ENCODE results near the gene TMX2.
"Not testable (repeated sequence)": the region's sequence is repeated elsewhere in the genome, so short reads cannot be mapped to it uniquely, and the experiment has no call there.

Gene TMX2

GRCh38 chr11:57713835-57714234, 1.4 kb downstream of the TMX2 start:
- Histone ChIP-seq H4K12ac (ENCODE audit: low read depth, low read length) (no peak overlapping the region), H3K4me2 (ENCODE audit: low read length) (peak overlapping the region; percentile 63), H3K79me2 (ENCODE audit: control insufficient read depth, insufficient read depth, low read length, poor library complexity) (peaks cover 11% of the 10 kb centered on the region), H2BK120ac (ENCODE audit: insufficient read depth, low read length, poor library complexity) (no peak overlapping the region), H3K27me3 (ENCODE audit: insufficient read depth, low read length) (no peaks in the 10 kb centered on the region), H4K91ac (ENCODE audit: low read depth, low read length) (no peak overlapping the region), H3K27ac (ENCODE audit: low read depth, low read length) (no peak overlapping the region), H3K4ac (ENCODE audit: low read depth, low read length) (peak overlapping the region; percentile 76), H3K9ac (ENCODE audit: low read length) (no peak overlapping the region), H3K4me1 (ENCODE audit: control insufficient read depth in 1 of 2, insufficient read depth in 2 of 2, low read length in 2 of 2) (peaks cover 0 to 8% of the 10 kb centered on the region in 2 experiments), H4K8ac (ENCODE audit: low read depth, low read length) (no peak overlapping the region), H3K14ac (ENCODE audit: low read length) (no peak overlapping the region), H2BK5ac (ENCODE audit: low read depth, low read length, poor library complexity) (no peak overlapping the region), H2BK12ac (ENCODE audit: low read length) (no peak overlapping the region), H2AFZ (ENCODE audit: insufficient read depth, low read length, poor library complexity) (no peak overlapping the region), H3K23ac (ENCODE audit: low read length) (no peak overlapping the region), H3K36me3 (ENCODE audit: control insufficient read depth in 1 of 2, insufficient read depth in 2 of 2, low read length in 2 of 2) (peaks cover 5 to 6% of the 10 kb centered on the region in 2 experiments), H2AK5ac (ENCODE audit: low read length) (no peak overlapping the region), H3K18ac (ENCODE audit: low read length) (no peak overlapping the region), H3K79me1 (ENCODE audit: low read length) (peaks cover 7% of the 10 kb centered on the region), H3K4me3 (ENCODE audit: low read depth, low read length) (no peak overlapping the region), H3K9me3 (ENCODE audit: insufficient read depth, low read depth, low read length) (peaks cover 2% of the 10 kb centered on the region)
- WGBS (ENCODE audit: extremely low coverage, insufficient coverage, insufficient read length) = no CpG with 5 or more reads among the region's 2 CpGs
- DNase-seq = no peak

GRCh38 chr11:57716726-57717125, 4.3 kb downstream of the TMX2 start:
- not testable (repeated sequence) for H4K8ac ChIP-seq (ENCODE audit: low read depth, low read length); H3K27me3 ChIP-seq (ENCODE audit: insufficient read depth, low read length); H2BK120ac ChIP-seq (ENCODE audit: insufficient read depth, low read length, poor library complexity); H3K27ac ChIP-seq (ENCODE audit: low read depth, low read length); H3K79me2 ChIP-seq (ENCODE audit: control insufficient read depth, insufficient read depth, low read length, poor library complexity); H3K23ac ChIP-seq (ENCODE audit: low read length); H2AK5ac ChIP-seq (ENCODE audit: low read length); H3K4me3 ChIP-seq (ENCODE audit: low read depth, low read length); H3K9me3 ChIP-seq (ENCODE audit: insufficient read depth, low read depth, low read length); DNase-seq; H3K4ac ChIP-seq (ENCODE audit: low read depth, low read length); H3K9ac ChIP-seq (ENCODE audit: low read length); H3K79me1 ChIP-seq (ENCODE audit: low read length); H2BK5ac ChIP-seq (ENCODE audit: low read depth, low read length, poor library complexity); H3K4me2 ChIP-seq (ENCODE audit: low read length); H3K14ac ChIP-seq (ENCODE audit: low read length); H3K18ac ChIP-seq (ENCODE audit: low read length); H2AFZ ChIP-seq (ENCODE audit: insufficient read depth, low read length, poor library complexity); H4K91ac ChIP-seq (ENCODE audit: low read depth, low read length); H3K4me1 ChIP-seq (ENCODE audit: control insufficient read depth in 1 of 2, insufficient read depth in 2 of 2, low read length in 2 of 2); H2BK12ac ChIP-seq (ENCODE audit: low read length); H4K12ac ChIP-seq (ENCODE audit: low read depth, low read length)
- WGBS (ENCODE audit: extremely low coverage, insufficient coverage, insufficient read length) = no CpG with 5 or more reads among the region's 34 CpGs
- peaks cover 7 to 15% of the 10 kb centered on the region in 2 experiments for H3K36me3 ChIP-seq (ENCODE audit: control insufficient read depth in 1 of 2, insufficient read depth in 2 of 2, low read length in 2 of 2)

GRCh38 chr11:57727185-57727584, 14.8 kb downstream of the TMX2 start:
- Histone ChIP-seq H4K12ac (ENCODE audit: low read depth, low read length) (no peak overlapping the region), H3K4me2 (ENCODE audit: low read length) (no peak overlapping the region), H3K4me3 (ENCODE audit: low read depth, low read length) (no peak overlapping the region), H2AFZ (ENCODE audit: insufficient read depth, low read length, poor library complexity) (no peak overlapping the region), H4K8ac (ENCODE audit: low read depth, low read length) (no peak overlapping the region), H3K9ac (ENCODE audit: low read length) (no peak overlapping the region), H3K18ac (ENCODE audit: low read length) (no peak overlapping the region), H2AK5ac (ENCODE audit: low read length) (no peak overlapping the region), H3K4ac (ENCODE audit: low read depth, low read length) (no peak overlapping the region), H3K4me1 (ENCODE audit: control insufficient read depth in 1 of 2, insufficient read depth in 2 of 2, low read length in 2 of 2) (no peaks in the 10 kb centered on the region), H3K79me1 (ENCODE audit: low read length) (no peaks in the 10 kb centered on the region), H3K9me3 (ENCODE audit: insufficient read depth, low read depth, low read length) (no peaks in the 10 kb centered on the region), H3K27me3 (ENCODE audit: insufficient read depth, low read length) (no peaks in the 10 kb centered on the region), H3K79me2 (ENCODE audit: control insufficient read depth, insufficient read depth, low read length, poor library complexity) (no peaks in the 10 kb centered on the region), H3K36me3 (ENCODE audit: control insufficient read depth in 1 of 2, insufficient read depth in 2 of 2, low read length in 2 of 2) (peaks cover 2 to 4% of the 10 kb centered on the region in 2 experiments), H2BK12ac (ENCODE audit: low read length) (no peak overlapping the region), H2BK5ac (ENCODE audit: low read depth, low read length, poor library complexity) (no peak overlapping the region), H3K27ac (ENCODE audit: low read depth, low read length) (no peak overlapping the region), H3K23ac (ENCODE audit: low read length) (no peak overlapping the region), H3K14ac (ENCODE audit: low read length) (no peak overlapping the region), H2BK120ac (ENCODE audit: insufficient read depth, low read length, poor library complexity) (no peak overlapping the region), H4K91ac (ENCODE audit: low read depth, low read length) (no peak overlapping the region)
- WGBS (ENCODE audit: extremely low coverage, insufficient coverage, insufficient read length) = no CpG with 5 or more reads among the region's 2 CpGs
- DNase-seq = no peak

GRCh38 chr11:57728829-57729228, 16.4 kb downstream of the TMX2 start:
- no peak overlapping the region for H2BK5ac ChIP-seq (ENCODE audit: low read depth, low read length, poor library complexity)
- no peak overlapping the region for H2BK120ac ChIP-seq (ENCODE audit: insufficient read depth, low read length, poor library complexity)
- no peak for DNase-seq
- H3K27ac ChIP-seq (ENCODE audit: low read depth, low read length) = no peak overlapping the region
- no peaks in the 10 kb centered on the region for H3K27me3 ChIP-seq (ENCODE audit: insufficient read depth, low read length)
- no peak overlapping the region for H4K91ac ChIP-seq (ENCODE audit: low read depth, low read length)
- H3K4me2 ChIP-seq (ENCODE audit: low read length) = no peak overlapping the region
- H3K23ac ChIP-seq (ENCODE audit: low read length) = no peak overlapping the region
- H3K9ac ChIP-seq (ENCODE audit: low read length) = peak overlapping the region; percentile 58
- no peak overlapping the region for H3K14ac ChIP-seq (ENCODE audit: low read length)
- no peaks in the 10 kb centered on the region for H3K9me3 ChIP-seq (ENCODE audit: insufficient read depth, low read depth, low read length)
- H3K18ac ChIP-seq (ENCODE audit: low read length) = no peak overlapping the region
- no peak overlapping the region for H3K4me3 ChIP-seq (ENCODE audit: low read depth, low read length)
- no peaks in the 10 kb centered on the region for H3K79me1 ChIP-seq (ENCODE audit: low read length)
- H4K8ac ChIP-seq (ENCODE audit: low read depth, low read length) = no peak overlapping the region
- no peaks in the 10 kb centered on the region for H3K36me3 ChIP-seq (ENCODE audit: control insufficient read depth in 1 of 2, insufficient read depth in 2 of 2, low read length in 2 of 2)
- no peak overlapping the region for H4K12ac ChIP-seq (ENCODE audit: low read depth, low read length)
- H3K4me1 ChIP-seq (ENCODE audit: control insufficient read depth in 1 of 2, insufficient read depth in 2 of 2, low read length in 2 of 2) = no peaks in the 10 kb centered on the region
- no peaks in the 10 kb centered on the region for H3K79me2 ChIP-seq (ENCODE audit: control insufficient read depth, insufficient read depth, low read length, poor library complexity)
- H2AK5ac ChIP-seq (ENCODE audit: low read length) = no peak overlapping the region
- no peak overlapping the region for H3K4ac ChIP-seq (ENCODE audit: low read depth, low read length)
- H2BK12ac ChIP-seq (ENCODE audit: low read length) = no peak overlapping the region
- H2AFZ ChIP-seq (ENCODE audit: insufficient read depth, low read length, poor library complexity) = no peak overlapping the region
- WGBS (ENCODE audit: extremely low coverage, insufficient coverage, insufficient read length) = no CpG with 5 or more reads among the region's 7 CpGs

All from trophoblast cell (in vitro differentiated cells and primary cell).